Calu3 (cell line): ENCODE measurements around the gene ADAMTS4. TPM values are rescaled to one million over a fixed set of nuclear protein-coding genes. Genes with fewer than 3 reads are reported as not detected.

ENCODE experiments used
- BruUV-seq: library from RNA; stranded (reverse); fragments of 400-500 nt; replicated peaks from 2 replicates; lab custom pipeline; 2021; lab: Mats Ljungman, UMichigan
- CTCF ChIA-PET: fragments of 300-600 bp; sonication (Branson Sonifier 250); formaldehyde crosslinking; loops from one replicate; lab custom pipeline; 2022; ENCODE audit warnings: antibody characterized with exemption; lab: Charles Lee
- DNase-seq: peaks from one replicate; pipeline ENCODE4 v3.0.0; 2022
- H3K27ac Mint-ChIP-seq: one replicate; pipeline ENCODE4 v1.8.0; 2022; ENCODE audit warnings: mixed read lengths; ENCODE audit not compliant: unreplicated experiment
- H3K27me3 Mint-ChIP-seq: one replicate; pipeline ENCODE4 v1.8.0; 2022; ENCODE audit warnings: mixed read lengths; ENCODE audit not compliant: unreplicated experiment
- H3K36me3 Mint-ChIP-seq: one replicate; pipeline ENCODE4 v1.8.0; 2022; ENCODE audit warnings: mild to moderate bottlenecking, moderate library complexity, mixed read lengths; ENCODE audit not compliant: insufficient read depth, unreplicated experiment
- H3K4me1 Mint-ChIP-seq: one replicate; pipeline ENCODE4 v1.8.0; 2022; ENCODE audit warnings: mild to moderate bottlenecking, low read depth, mixed read lengths; ENCODE audit not compliant: unreplicated experiment
- H3K4me3 Mint-ChIP-seq: one replicate; pipeline ENCODE4 v1.8.0; 2022; ENCODE audit warnings: mild to moderate bottlenecking, low read depth, moderate library complexity, mixed read lengths; ENCODE audit not compliant: unreplicated experiment
- H3K9me3 Mint-ChIP-seq: one replicate; pipeline ENCODE4 v1.8.0; 2022; ENCODE audit warnings: low read depth, mixed read lengths; ENCODE audit not compliant: unreplicated experiment
- CTCF ChIP-seq: fragments of 200-600 bp; IDR thresholded peaks from one replicate; pipeline ENCODE4 v1.8.0; 2022; ENCODE audit warnings: antibody characterized with exemption; ENCODE audit not compliant: unreplicated experiment
- intact Hi-C: fragments of 100-400 bp; cut with micrococcal nuclease; formaldehyde crosslinking; loops from one replicate; pipeline ENCODE4 v1.10.0; 2022; ENCODE audit not compliant: unreplicated experiment
- total RNA-seq: library from RNA; stranded (reverse); gene quantifications from 2 replicates; pipeline ENCODE4 v1.2.3, GENCODE V29; 2022

The ADAMTS4 gene
- total RNA-seq, 1 experiment from 2014 or later = not detected

- intact Hi-C loops = no loop called here
- Mint-ChIP-seq H3K4me3 (peak within 1 kb of the TSS; percentile 93), H3K4me1 (peaks cover 7% of the 10 kb centered on the region), H3K9me3 (no peaks in the 10 kb centered on the region), H3K27ac (peak within 1 kb of the TSS; percentile 94), H3K36me3 (peaks cover 66% of the 10 kb centered on the region), H3K27me3 (no peaks in the 10 kb centered on the region)
- no TSS peak for BruUV-seq
- peak; percentile 58 for TF ChIP-seq CTCF
- DNase-seq = peak; percentile 96
- CTCF ChIA-PET = interaction anchor here (0.5 to 1.3 kb wide), 10 partner anchors 8 to 224 kb away, joined by 3 to 10 read pairs (median 5); partner anchors contain the start of genes B4GALT3, DEDD, PCP4L1 and TOMM40L
These were observed 32.8 kb downstream of the ADAMTS4 start, which contains the start of gene PPOX for GRCh38 chr1:161165742-161166668. Gene PPOX, plus strand, starts transcription at chr1:161166426. Its CDS starts 422 bp downstream, at chr1:161166848.

DNA sequence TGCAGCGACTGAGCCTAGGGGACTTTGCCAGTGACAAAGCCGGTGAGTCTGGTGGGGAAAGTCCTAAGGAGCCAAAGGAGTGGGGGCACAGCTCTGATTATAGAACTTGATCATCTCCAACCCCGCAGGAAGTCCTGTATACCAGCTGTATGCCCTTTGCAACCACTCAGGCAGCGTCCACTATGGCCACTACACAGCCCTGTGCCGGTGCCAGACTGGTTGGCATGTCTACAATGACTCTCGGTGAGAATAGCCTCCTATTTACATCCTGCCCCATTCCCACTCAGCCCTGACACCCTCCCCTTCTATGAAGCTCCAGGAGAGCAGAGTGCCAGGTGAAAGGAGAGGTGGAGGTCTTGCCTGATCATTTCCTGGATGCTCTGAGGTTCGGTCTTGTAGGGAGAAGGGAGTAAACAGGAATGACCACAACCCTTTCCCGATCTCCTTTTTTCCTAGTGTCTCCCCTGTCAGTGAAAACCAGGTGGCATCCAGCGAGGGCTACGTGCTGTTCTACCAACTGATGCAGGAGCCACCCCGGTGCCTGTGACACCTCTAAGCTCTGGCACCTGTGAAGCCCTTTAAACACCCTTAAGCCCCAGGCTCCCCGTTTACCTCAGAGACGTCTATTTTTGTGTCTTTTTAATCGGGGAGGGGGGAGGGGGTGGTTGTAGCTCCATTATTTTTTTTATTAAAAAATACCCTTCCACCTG lies 33.8 kb downstream of the ADAMTS4 start:
- Mint-ChIP-seq H3K4me1 (peaks cover 15% of the 10 kb centered on the region), H3K27ac (peak overlapping the region; percentile 94), H3K36me3 (peaks cover 71% of the 10 kb centered on the region), H3K4me3 (peak overlapping the region; percentile 93), H3K27me3 (no peaks in the 10 kb centered on the region), H3K9me3 (no peaks in the 10 kb centered on the region)
- intact Hi-C loops = no loop called here
- TF ChIP-seq CTCF = no peak
- no TSS peak for BruUV-seq
- DNase-seq = no peak
- CTCF ChIA-PET = interaction anchor here (0.5 to 1.3 kb wide), 5 partner anchors 10 to 225 kb away, joined by 3 to 10 read pairs (median 7); partner anchors contain the start of genes B4GALT3 and UFC1

GRCh38 chr1:161163793-161164192 lies 35.1 kb downstream of the ADAMTS4 start:
- no peak for DNase-seq
- intact Hi-C loops = no loop called here
- no TSS peak for BruUV-seq
- no peak overlapping the region for H3K27ac Mint-ChIP-seq
- TF ChIP-seq CTCF = no peak
- CTCF ChIA-PET = no interaction called here
- H3K4me3 Mint-ChIP-seq = no peak overlapping the region
- peaks cover 84% of the 10 kb centered on the region for H3K36me3 Mint-ChIP-seq
- H3K9me3 Mint-ChIP-seq = no peaks in the 10 kb centered on the region
- no peaks in the 10 kb centered on the region for H3K27me3 Mint-ChIP-seq
- H3K4me1 Mint-ChIP-seq = peaks cover 25% of the 10 kb centered on the region

DNA sequence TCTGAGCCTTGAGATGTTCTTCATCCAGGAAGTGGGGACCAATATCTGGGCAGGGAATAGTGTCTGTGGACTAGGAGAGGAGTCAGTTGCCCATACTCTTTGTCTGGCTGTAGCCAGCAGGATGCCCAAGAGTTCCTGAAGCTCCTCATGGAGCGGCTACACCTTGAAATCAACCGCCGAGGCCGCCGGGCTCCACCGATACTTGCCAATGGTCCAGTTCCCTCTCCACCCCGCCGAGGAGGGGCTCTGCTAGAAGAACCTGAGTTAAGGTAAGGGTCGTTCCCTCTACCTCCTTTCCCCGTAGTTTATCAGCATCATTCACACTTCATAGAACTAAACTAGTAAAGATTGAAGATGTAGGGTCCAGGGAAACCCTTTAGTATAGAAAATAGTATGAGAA lies 36.0 kb downstream of the ADAMTS4 start:
- BruUV-seq = no TSS peak
- CTCF ChIA-PET = no interaction called here

More for the DNA sequence above, 36.0 kb downstream of the ADAMTS4 start:
- no peak for TF ChIP-seq CTCF
- H3K4me1 Mint-ChIP-seq = peaks cover 35% of the 10 kb centered on the region
- intact Hi-C loops = no loop called here
- H3K36me3 Mint-ChIP-seq = peaks cover 87% of the 10 kb centered on the region
- no peak for DNase-seq
- H3K9me3 Mint-ChIP-seq = no peaks in the 10 kb centered on the region
- no peak overlapping the region for H3K27ac Mint-ChIP-seq
- no peaks in the 10 kb centered on the region for H3K27me3 Mint-ChIP-seq
- no peak overlapping the region for H3K4me3 Mint-ChIP-seq
